Activated effector memory CD4-positive, alpha-beta T cell treated with Interleukin-2 at 50 U/mL for 16 hours (primary cell): ENCODE measurements around the gene CCDC187.

Experiments used
- DNase-seq: peaks from one replicate; pipeline ENCODE4 v3.0.0-alpha.2; 2020

Gene CCDC187

GRCh38 chr9:136339173-136339957, 35.5 kb upstream of the CCDC187 start:
- DNase-seq, result no peak

DNA sequence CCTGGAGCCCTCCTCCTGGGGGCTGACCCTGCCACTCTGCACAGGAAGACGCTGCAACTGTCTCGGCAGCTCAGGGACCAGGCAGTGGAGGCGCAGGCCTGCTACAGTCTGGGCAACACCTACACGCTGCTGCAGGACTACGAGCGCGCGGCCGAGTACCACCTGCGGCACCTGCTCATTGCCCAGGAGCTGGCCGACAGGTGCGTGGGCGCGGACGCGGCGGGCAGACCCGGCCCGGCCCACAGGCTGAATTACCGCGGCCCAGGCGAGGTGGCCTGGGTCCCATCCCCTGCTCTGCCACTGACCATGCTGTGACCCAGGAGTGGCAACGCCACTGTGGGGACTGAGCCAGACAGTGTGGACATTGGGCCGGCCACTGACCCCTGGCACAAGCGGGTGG, 34.6 kb upstream of the CCDC187 start:
- no peak for DNase-seq

DNA sequence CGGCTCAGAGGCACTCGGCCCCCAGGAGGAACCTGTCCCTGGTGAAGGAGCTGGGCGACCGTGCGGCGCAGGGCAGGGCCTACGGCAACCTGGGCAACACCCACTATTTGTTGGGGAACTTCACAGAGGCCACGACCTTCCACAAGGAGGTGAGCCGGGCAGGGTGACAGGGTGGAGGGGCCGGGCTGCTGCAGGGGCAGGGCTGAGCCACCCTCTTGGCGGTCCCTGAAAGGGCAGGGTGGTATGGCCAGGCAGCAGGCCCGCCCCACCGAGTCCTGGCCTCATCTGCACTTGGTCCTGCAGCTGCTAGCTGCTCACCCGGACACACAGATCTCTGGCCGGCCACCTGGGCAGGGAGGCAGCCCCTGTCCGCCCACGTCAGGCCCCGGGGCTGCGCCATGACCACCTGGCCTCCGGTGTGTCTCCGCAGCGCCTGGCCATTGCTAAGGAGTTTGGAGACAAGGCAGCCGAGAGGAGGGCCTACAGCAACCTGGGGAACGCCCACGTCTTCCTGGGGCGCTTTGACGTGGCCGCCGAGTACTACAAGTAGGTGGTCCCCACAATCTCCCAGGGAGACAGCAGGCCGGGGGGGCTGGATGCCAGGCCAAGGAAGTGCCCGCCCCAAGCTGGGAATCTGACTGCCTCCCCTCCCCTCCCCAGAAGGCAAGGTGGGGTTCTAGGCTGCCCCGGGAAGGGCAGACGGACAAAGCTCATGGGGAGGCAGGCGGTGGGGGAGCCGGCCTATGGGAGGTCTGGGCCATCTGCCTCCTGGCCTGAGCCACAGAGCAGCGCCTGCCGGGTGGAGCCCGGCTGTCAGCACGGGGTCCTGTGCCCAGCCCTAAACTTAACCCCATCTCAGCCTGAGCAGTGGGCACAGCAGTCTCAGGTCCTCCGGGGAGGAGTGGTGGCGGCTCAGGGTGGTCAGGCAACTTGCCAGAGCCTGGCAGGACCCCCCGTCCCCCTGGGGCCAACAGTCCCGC, 33.8 kb upstream of the CCDC187 start:
- DNase-seq, result no peak

GRCh38 chr9:136336881-136337280, 33.0 kb upstream of the CCDC187 start:
- no peak for DNase-seq

DNA sequence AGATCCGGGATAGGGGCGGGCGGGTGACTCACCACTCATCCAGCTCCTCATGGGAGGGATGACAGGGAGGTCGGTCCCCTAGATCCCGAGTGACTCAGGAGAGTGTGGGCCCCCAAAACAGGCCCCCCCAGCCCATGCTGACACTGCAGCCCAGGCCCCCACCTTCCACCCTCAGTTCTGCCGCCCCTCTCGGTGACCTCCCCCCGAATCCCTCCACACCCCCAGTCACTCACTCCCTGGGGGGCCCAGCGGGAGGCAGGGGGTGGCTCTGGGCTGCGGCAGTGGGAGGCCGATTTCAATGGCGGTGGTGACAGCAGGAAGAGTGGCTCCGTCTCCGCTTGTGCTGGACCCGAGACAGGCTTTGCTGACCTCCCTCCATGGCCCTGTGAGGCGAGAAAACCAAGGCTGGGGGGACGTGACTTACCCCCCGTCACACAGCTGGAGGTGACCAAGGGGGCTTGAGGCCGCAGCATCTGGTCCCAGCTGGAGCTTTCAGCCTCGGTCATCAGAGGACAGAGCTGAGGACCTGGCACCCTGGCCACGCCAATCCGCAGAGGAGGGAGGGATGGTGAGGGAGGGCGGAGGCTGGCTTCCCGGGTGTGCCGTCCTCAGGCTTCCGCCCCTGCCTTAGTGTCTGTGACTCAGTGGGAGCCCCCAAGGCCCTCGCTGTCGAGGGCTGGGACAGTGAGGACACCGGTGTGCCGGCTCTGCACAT, 32.4 kb upstream of the CCDC187 start:
- no peak for DNase-seq

DNA sequence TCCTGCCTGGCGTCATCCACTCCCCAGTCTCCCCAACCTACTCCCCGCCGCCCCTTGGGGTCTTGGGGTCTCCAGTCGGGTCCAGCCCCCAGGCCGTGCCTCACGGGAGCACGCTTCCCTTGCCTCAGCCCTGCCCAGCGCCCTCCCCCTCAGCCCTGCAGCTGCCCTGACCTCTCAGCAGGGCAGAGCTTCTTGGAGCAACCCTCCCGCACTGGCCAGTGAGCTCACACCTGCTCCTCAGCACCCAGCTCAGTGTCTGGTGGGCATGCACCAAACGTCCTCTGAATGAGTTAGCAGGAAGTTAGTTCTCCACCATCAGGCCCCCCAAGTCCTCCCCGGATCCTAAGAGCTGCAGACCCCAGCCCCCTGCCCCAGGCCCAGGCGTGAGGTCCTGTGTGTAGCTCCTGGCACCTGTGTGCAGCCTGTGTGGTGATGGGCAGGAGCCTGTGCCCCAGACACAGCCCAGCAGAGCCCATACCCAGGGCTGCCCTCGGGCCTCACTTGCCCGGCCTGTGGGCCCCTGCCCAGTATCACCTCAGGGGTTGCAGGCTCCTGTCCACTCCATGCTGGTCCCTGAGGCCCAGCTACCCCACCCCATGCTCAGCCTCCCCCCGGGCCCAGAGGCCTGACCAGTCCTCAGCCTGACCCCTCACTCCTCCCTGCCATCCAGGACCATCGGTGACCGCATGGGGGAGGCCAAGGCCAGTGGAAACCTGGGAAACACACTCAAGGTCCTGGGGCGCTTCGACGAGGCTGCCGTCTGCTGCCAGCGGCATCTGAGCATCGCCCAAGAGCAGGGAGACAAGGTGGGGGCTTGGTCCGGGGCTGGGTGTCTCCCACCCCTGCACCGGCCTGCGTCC, 31.6 kb upstream of the CCDC187 start:
- DNase-seq, result no peak

GRCh38 chr9:136334541-136334940, 30.6 kb upstream of the CCDC187 start:
- no peak for DNase-seq

DNA sequence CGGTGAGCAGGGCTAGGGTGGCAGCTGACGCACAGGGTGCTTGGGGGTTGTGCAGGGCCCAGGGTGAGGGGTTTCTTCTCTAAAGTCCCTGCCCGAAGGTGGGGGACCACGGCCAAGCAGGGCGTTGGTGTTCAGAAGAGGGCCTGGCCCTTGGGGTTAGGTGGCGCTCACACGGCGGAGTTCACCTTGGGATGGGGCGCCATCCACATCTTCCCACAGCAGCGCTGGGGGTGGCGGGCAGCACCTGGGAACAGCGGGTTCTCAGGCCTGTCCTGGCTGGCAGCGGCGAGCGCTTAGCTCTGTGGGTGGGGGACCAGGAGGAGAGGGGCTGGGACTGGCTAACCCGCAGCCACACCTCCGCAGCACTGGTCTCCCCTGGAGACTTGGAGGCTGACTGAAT, 29.6 kb upstream of the CCDC187 start:
- no peak for DNase-seq

DNA sequence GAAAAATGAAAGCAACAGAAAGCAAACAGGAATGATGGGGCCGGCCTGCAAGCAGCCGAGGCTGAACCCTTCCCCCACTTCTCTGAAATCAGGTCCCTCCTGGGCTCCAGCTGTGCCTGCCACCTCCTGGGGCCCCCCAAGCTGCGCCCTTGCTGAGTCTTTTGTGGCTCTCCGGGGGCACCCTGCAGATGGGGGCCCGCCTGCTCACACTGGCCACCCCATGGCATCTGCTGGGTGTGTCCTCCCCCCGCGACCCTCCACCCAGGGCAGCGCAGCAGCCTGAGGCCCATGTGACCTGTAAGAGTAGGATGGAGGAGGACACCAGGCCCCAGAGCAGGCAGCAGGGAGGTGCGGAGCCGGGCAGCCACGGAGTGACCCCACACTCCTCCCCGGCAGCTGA, 29.2 kb upstream of the CCDC187 start:
- DNase-seq, result no peak

DNA sequence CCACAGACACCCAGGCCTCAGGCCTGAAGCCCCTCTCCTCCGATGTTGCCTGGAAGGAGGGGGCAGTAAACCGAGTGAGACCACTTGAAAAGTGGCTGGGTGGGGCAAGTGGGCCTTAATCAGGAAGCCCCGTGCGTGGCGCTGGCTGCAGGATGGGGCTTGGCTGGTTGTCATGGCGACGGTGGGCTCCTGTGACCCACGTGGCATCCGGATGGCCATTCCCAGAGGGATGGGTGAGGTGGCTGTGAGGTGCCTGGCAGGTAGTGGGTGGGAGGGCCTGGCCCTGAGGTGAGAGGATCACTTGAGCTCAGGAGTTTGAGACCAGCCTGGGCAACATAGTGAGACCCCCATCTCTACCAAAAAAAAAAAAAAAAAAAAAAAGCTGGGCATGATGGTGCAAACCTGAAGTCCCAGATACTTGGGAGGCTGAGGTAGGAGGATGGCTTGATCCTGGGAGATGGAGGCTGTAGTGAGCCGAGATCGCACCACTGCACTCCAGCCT, 28.6 kb upstream of the CCDC187 start:
- DNase-seq, result no peak

DNA sequence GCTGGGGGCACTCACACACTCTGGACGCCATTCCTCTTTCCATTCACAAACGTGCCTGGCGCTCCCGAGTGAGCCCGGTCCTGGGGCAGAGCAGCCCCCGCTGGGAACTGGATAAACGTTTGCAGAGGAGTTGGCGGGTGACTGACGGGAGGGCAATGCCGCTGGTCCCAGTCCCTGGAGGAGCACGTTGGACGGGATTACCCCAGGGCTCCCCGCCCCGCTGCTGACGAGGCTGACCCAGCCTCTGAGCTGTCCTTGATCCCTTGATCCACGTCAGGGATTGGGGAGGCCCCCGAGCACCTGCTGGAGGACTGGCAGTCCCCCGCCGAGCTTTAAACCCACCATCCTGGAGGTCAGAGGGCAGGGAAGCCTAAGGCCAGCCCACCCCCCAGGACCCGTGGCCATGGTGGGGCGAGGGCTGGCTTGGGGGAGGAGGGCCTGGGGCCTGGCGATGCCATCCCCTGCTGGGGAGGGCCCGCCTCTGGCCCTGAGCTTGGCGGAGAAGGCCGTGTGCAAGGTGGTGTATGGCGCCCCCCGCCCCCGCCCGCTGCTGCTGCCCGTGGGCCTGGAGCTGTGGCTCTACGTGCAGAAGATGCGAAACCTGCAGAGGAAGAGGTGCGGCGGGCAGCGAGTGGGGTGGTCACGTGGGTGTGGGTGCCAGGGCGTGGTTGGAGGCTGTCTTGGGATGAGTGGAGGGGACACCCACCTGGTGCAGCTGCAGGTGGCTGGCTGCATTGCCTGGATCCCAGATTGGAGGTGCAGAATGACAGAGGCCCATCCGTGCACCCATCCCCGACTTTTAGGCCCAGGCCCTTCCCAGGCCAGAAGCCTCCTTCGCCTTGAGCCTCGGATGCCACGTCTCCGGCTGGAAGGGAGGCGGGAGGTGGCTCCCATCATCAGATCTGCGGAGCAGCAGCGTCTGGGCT, 27.9 kb upstream of the CCDC187 start:
- no peak for DNase-seq

DNA sequence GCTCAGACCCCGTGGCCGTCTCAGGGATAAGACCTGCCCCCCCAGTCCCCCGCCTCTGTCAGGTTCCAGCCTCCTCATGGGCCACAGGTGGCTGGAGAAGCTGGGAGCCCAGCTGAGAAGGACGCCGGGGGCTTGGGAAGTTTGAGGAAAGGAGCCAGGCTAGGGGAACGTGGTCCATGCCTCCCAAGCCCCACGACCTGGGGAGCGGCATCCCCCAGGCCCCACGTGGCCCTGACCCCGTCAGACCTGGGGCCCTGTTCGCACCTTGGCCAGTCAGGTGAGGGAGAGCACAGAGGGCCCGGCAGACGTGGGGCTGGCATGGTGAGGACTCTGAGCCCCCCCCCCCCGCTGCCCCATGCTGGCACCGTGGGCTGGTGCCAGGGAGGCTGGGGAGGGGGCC, 27.1 kb upstream of the CCDC187 start:
- no peak for DNase-seq

- DNase-seq, result no peak
These were observed 26.6 kb upstream of the CCDC187 start for GRCh38 chr9:136330406-136330990.

GRCh38 chr9:136329636-136330405, 25.9 kb upstream of the CCDC187 start:
- DNase-seq, result no peak

GRCh38 chr9:136329211-136329627, 25.3 kb upstream of the CCDC187 start:
- no peak for DNase-seq

GRCh38 chr9:136328622-136329041, 24.7 kb upstream of the CCDC187 start:
- DNase-seq, result no peak

- DNase-seq, result no peak
These were observed 24.2 kb upstream of the CCDC187 start for GRCh38 chr9:136328011-136328621.

GRCh38 chr9:136327304-136327974, 23.5 kb upstream of the CCDC187 start, which contains the start of gene GPSM1:
GPSM1 (plus strand) TSS chr9:136327539; CDS start chr9:136327696, 157 bp downstream.
- peak; percentile 13 for DNase-seq
